ENCODE measurements around the gene BAZ1A.

The BAZ1A gene

DNA sequence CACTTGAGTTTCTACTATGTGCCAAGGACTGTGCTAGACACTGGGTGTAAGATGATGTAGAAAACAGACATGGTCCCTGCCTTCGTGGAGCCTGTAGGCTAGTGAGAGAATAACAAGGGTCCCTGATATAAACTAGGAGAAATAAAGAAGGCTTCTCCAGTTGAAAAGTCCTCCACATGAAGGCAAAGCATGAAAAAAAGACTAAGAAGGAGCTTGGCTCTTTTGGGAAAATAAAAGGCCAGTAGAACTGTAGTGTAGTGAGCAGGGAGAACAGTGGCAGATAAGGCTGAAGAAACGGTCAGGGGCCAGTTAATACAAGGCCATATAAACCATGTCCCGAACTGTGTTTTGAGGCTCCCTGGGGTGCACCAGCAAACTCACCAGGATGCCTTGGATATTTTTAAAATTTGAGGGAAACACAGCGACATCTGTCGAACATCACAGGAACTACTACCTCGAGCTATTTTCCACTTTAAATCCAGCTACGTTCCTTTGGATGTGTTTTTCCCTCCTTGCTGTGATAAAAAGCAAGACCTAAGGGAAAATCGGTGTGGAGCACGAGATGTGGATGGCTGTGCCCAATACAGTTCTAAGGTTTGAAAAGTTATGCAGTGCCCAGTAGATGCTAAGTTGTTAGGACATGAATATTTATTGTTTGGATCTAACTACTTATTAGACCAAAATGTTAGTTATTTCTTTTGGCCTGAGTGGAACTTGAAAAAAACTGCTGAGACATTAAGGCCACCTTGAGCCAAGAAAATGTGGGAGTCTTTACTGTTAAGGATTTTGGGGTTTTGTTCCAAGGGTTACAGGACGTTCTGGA, 152.2 kb downstream of the BAZ1A start:
- Histone ChIP-seq H3K23ac (ENCODE audit: low read length in 2 of 2) (no peak overlapping the region), H3K27me3 (ENCODE audit: control insufficient read depth in 1 of 2, insufficient read depth in 1 of 2, low read length in 2 of 2) (no peaks in the 10 kb centered on the region), H2BK12ac (ENCODE audit: low read length in 2 of 2) (no peak overlapping the region), H3K27ac (ENCODE audit: low read length, poor library complexity, severe bottlenecking) (peak overlapping the region; percentile 73), H4K91ac (ENCODE audit: low read length) (no peak overlapping the region), H2AFZ (ENCODE audit: low read depth, low read length) (no peak overlapping the region), H3K4me1 (ENCODE audit: control insufficient read depth, insufficient read depth, low read depth, low read length) (peaks cover 4% of the 10 kb centered on the region), H3K9ac (ENCODE audit: low read length) (peak overlapping the region; percentile 51), H2AK5ac (ENCODE audit: low read length, severe bottlenecking) (peak overlapping the region; percentile 68), H4K8ac (ENCODE audit: low read length) (no peak overlapping the region), H2BK5ac (ENCODE audit: low read depth, low read length, poor library complexity, severe bottlenecking) (no peak overlapping the region), H3K4me3 (ENCODE audit: insufficient read depth in 1 of 2, low read depth in 1 of 2, low read length in 2 of 2) (no peak overlapping the region), H3K4ac (ENCODE audit: low read depth in 1 of 2, low read length in 2 of 2) (no peak overlapping the region), H3K79me1 (replicated peaks; ENCODE audit: low read length, poor library complexity, severe bottlenecking) (no peaks in the 10 kb centered on the region), H3K36me3 (ENCODE audit: control insufficient read depth in 1 of 2, insufficient read depth in 2 of 2, low read depth in 1 of 2, low read length in 2 of 2) (no peaks in the 10 kb centered on the region), H3K18ac (ENCODE audit: low read depth in 1 of 2, low read length in 2 of 2) (no peak overlapping the region), H3K14ac (ENCODE audit: low read length in 2 of 2) (no peak overlapping the region), H3K9me3 (ENCODE audit: control insufficient read depth, low read length) (no peaks in the 10 kb centered on the region), H3K4me2 (ENCODE audit: low read length, poor library complexity, severe bottlenecking) (no peak overlapping the region), H2BK120ac (ENCODE audit: low read depth, low read length) (no peak overlapping the region), H2BK15ac (ENCODE audit: low read depth, poor library complexity, severe bottlenecking) (no peak overlapping the region)
- WGBS: 15% methylated on average over 9 of the region's 10 CpGs
- DNase-seq: peak; percentile 65

DNA sequence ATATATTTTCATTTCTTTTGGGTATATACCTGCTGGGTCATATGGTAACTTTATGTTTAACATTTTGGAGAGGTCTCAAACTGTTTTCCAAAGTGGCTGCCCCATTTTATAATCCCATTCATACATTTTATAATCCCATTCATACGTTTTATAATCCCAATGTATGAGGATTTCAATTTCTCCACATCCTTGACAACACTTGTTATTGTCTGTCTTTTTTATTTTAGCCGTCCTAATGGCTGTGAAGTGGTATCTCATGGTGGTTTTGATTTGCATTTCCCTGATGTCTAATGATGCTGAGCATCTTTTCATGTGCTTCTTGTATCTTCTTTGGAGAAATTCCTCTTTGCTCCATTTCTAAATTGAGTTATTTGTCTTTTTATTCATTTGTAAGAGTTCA, 154.0 kb downstream of the BAZ1A start:
- Histone ChIP-seq H4K91ac (ENCODE audit: low read length) (no peak overlapping the region), H3K14ac (ENCODE audit: low read length in 2 of 2) (no peak overlapping the region), H3K9me3 (ENCODE audit: control insufficient read depth, low read length) (no peaks in the 10 kb centered on the region), H2BK5ac (ENCODE audit: low read depth, low read length, poor library complexity, severe bottlenecking) (no peak overlapping the region), H3K23ac (ENCODE audit: low read length in 2 of 2) (no peak overlapping the region), H3K27me3 (ENCODE audit: control insufficient read depth in 1 of 2, insufficient read depth in 1 of 2, low read length in 2 of 2) (no peaks in the 10 kb centered on the region), H3K9ac (ENCODE audit: low read length) (no peak overlapping the region), H2AFZ (ENCODE audit: low read depth, low read length) (no peak overlapping the region), H2BK120ac (ENCODE audit: low read depth, low read length) (no peak overlapping the region), H2BK12ac (ENCODE audit: low read length in 2 of 2) (no peak overlapping the region), H3K27ac (ENCODE audit: low read length, poor library complexity, severe bottlenecking) (no peak overlapping the region), H2BK15ac (ENCODE audit: low read depth, poor library complexity, severe bottlenecking) (no peak overlapping the region), H2AK5ac (ENCODE audit: low read length, severe bottlenecking) (no peak overlapping the region), H3K4me3 (ENCODE audit: insufficient read depth in 1 of 2, low read depth in 1 of 2, low read length in 2 of 2) (no peak overlapping the region), H4K8ac (ENCODE audit: low read length) (no peak overlapping the region), H3K36me3 (ENCODE audit: control insufficient read depth in 1 of 2, insufficient read depth in 2 of 2, low read depth in 1 of 2, low read length in 2 of 2) (no peaks in the 10 kb centered on the region), H3K4me2 (ENCODE audit: low read length, poor library complexity, severe bottlenecking) (no peak overlapping the region), H3K79me1 (replicated peaks; ENCODE audit: low read length, poor library complexity, severe bottlenecking) (no peaks in the 10 kb centered on the region), H3K4ac (ENCODE audit: low read depth in 1 of 2, low read length in 2 of 2) (no peak overlapping the region), H3K18ac (ENCODE audit: low read depth in 1 of 2, low read length in 2 of 2) (no peak overlapping the region), H3K4me1 (ENCODE audit: control insufficient read depth, insufficient read depth, low read depth, low read length) (peaks cover 4% of the 10 kb centered on the region)
- 90% methylated on average over 2 of the region's 2 CpGs for WGBS
- DNase-seq: no peak

DNA sequence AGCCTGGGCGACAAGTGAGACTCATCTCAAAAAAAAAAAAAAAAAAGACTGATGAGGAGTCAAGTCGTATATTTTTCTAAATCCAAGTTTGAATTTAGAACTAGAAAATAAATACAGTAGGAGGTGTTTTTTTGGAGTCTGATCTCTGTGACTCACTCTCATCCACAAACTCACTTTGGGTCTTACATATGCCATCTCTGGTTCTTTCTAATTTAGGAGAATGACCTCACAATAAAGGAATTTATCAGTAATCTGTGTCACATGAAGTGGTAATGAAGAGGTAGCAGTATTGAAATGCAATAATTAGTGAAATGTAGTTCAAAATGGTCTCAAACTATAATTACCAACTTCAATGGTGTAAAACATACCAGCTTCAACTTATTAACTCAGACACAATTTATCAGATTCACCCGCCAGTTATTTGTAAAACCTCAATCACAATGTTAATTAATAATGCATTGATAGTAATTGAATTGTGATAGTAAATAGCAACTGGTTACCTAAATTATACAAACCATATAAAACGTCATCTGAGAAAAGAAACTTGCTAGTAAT, 156.3 kb downstream of the BAZ1A start:
- Histone ChIP-seq H3K9me3 (ENCODE audit: control insufficient read depth, low read length) (no peaks in the 10 kb centered on the region), H2BK12ac (ENCODE audit: low read length in 2 of 2) (no peak overlapping the region), H3K4me3 (ENCODE audit: insufficient read depth in 1 of 2, low read depth in 1 of 2, low read length in 2 of 2) (no peak overlapping the region), H2BK120ac (ENCODE audit: low read depth, low read length) (no peak overlapping the region), H2AFZ (ENCODE audit: low read depth, low read length) (no peak overlapping the region), H2AK5ac (ENCODE audit: low read length, severe bottlenecking) (no peak overlapping the region), H4K8ac (ENCODE audit: low read length) (no peak overlapping the region), H3K23ac (ENCODE audit: low read length in 2 of 2) (no peak overlapping the region), H2BK15ac (ENCODE audit: low read depth, poor library complexity, severe bottlenecking) (no peak overlapping the region), H3K4ac (ENCODE audit: low read depth in 1 of 2, low read length in 2 of 2) (no peak overlapping the region), H3K27me3 (ENCODE audit: control insufficient read depth in 1 of 2, insufficient read depth in 1 of 2, low read length in 2 of 2) (no peaks in the 10 kb centered on the region), H3K79me1 (replicated peaks; ENCODE audit: low read length, poor library complexity, severe bottlenecking) (no peaks in the 10 kb centered on the region), H3K18ac (ENCODE audit: low read depth in 1 of 2, low read length in 2 of 2) (no peak overlapping the region), H3K14ac (ENCODE audit: low read length in 2 of 2) (no peak overlapping the region), H4K91ac (ENCODE audit: low read length) (no peak overlapping the region), H3K4me1 (ENCODE audit: control insufficient read depth, insufficient read depth, low read depth, low read length) (peaks cover 4% of the 10 kb centered on the region), H3K9ac (ENCODE audit: low read length) (peak overlapping the region; percentile 34), H3K27ac (ENCODE audit: low read length, poor library complexity, severe bottlenecking) (no peak overlapping the region), H3K36me3 (ENCODE audit: control insufficient read depth in 1 of 2, insufficient read depth in 2 of 2, low read depth in 1 of 2, low read length in 2 of 2) (no peaks in the 10 kb centered on the region), H2BK5ac (ENCODE audit: low read depth, low read length, poor library complexity, severe bottlenecking) (no peak overlapping the region), H3K4me2 (ENCODE audit: low read length, poor library complexity, severe bottlenecking) (no peak overlapping the region)
- no CpG with 5 or more reads among the region's 4 CpGs for WGBS
- peak; percentile 60 for DNase-seq

DNA sequence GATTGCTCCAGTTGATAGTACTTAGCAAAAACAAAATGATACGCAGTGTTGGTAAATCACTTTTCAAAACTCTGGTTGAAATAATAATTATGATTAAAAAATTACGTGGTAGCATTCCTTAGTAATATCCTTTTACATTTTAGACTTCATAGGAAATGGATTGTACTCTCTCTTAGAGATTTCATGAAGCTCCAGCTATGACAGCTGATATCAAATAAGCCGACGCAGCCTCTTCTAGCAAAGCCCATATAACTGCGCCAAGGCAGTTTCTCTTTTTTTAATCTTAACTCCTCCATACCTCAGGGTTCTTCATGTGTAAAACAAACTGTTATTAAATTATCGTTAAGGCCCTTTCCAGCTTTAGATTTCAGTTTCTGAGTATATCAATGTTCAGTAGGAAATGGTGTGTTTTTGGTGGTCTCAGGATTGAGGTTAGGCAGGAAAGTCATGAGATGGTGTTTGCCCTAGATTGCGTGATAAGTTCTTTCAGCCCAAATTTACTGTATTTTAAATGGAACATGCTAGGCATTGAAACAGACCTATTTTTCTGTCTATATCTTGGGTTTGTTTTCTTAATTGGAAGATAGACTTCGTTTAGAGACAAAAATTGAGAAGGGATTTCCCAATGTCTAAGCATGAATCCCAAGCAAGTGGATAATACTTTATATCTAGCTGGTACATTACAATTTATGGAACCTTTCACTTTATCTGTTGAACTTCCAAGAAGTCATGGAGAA, 159.9 kb downstream of the BAZ1A start:
- Histone ChIP-seq H2BK5ac (ENCODE audit: low read depth, low read length, poor library complexity, severe bottlenecking) (no peak overlapping the region), H3K4me3 (ENCODE audit: insufficient read depth in 1 of 2, low read depth in 1 of 2, low read length in 2 of 2) (peak overlapping the region in 1 of 2 experiments; percentile 88), H3K18ac (ENCODE audit: low read depth in 1 of 2, low read length in 2 of 2) (no peak overlapping the region), H3K9ac (ENCODE audit: low read length) (peak overlapping the region; percentile 98), H3K14ac (ENCODE audit: low read length in 2 of 2) (no peak overlapping the region), H3K27me3 (ENCODE audit: control insufficient read depth in 1 of 2, insufficient read depth in 1 of 2, low read length in 2 of 2) (no peaks in the 10 kb centered on the region), H3K79me1 (replicated peaks; ENCODE audit: low read length, poor library complexity, severe bottlenecking) (no peaks in the 10 kb centered on the region), H3K9me3 (ENCODE audit: control insufficient read depth, low read length) (no peaks in the 10 kb centered on the region), H2BK120ac (ENCODE audit: low read depth, low read length) (no peak overlapping the region), H4K8ac (ENCODE audit: low read length) (no peak overlapping the region), H3K4ac (ENCODE audit: low read depth in 1 of 2, low read length in 2 of 2) (no peak overlapping the region), H3K4me1 (ENCODE audit: control insufficient read depth, insufficient read depth, low read depth, low read length) (peaks cover 1% of the 10 kb centered on the region), H3K36me3 (ENCODE audit: control insufficient read depth in 1 of 2, insufficient read depth in 2 of 2, low read depth in 1 of 2, low read length in 2 of 2) (peaks cover 0 to 20% of the 10 kb centered on the region in 2 experiments), H4K91ac (ENCODE audit: low read length) (no peak overlapping the region), H2AK5ac (ENCODE audit: low read length, severe bottlenecking) (no peak overlapping the region), H2BK12ac (ENCODE audit: low read length in 2 of 2) (no peak overlapping the region), H3K27ac (ENCODE audit: low read length, poor library complexity, severe bottlenecking) (no peak overlapping the region), H2AFZ (ENCODE audit: low read depth, low read length) (no peak overlapping the region), H3K4me2 (ENCODE audit: low read length, poor library complexity, severe bottlenecking) (peak overlapping the region; percentile 82), H2BK15ac (ENCODE audit: low read depth, poor library complexity, severe bottlenecking) (no peak overlapping the region), H3K23ac (ENCODE audit: low read length in 2 of 2) (no peak overlapping the region)
- WGBS: 91% methylated on average over 6 of the region's 8 CpGs
- DNase-seq: no peak
